ENCODE measurements around the gene ZSWIM1.

DNA sequence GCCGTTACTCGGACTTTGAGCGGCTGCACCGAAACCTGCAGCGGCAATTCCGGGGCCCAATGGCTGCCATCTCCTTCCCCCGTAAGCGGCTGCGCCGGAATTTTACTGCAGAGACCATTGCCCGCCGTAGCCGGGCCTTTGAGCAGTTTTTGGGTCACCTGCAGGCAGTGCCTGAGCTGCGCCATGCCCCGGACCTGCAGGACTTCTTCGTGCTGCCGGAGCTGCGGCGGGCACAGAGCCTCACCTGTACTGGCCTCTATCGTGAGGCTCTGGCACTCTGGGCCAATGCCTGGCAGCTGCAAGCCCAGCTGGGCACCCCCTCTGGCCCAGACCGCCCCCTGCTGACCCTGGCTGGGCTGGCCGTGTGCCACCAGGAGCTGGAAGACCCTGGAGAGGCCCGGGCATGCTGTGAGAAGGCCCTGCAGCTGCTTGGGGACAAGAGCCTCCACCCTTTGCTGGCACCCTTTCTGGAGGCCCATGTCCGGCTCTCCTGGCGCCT, 40.3 kb upstream of the ZSWIM1 start:
- no peak for TF ChIP-seq POLR2A (IDR thresholded peaks at IDR 0.05; ENCODE audit: low read depth, low read length)
- TF ChIP-seq TAF1 (IDR thresholded peaks at IDR 0.05; ENCODE audit: borderline replicate concordance, low read depth, low read length) = no peak

Measured in GM12892 (cell line).